DOHH2 (cell line): ENCODE results near the gene NRXN3.

Source experiments
- EZH2phosphoT487 ChIP-seq: fragments of 200-600 bp; sonication (generic); IDR thresholded peaks from 2 replicates; pipeline ENCODE4 v1.6.1; 2017; ENCODE audit warnings: borderline replicate concordance, mild to moderate bottlenecking, antibody characterized with exemption, low read length, moderate library complexity, mixed read lengths
- TF ChIP-seq, protein P1 (sequence below): fragments of 200-600 bp; sonication (generic); IDR thresholded peaks from one replicate; pipeline ENCODE4 v1.5.1; 2014; ENCODE audit warnings: antibody characterized with exemption, mild to moderate bottlenecking, low read depth, low read length; ENCODE audit not compliant: poor library complexity, severe bottlenecking

- TF ChIP-seq, protein P1, sequence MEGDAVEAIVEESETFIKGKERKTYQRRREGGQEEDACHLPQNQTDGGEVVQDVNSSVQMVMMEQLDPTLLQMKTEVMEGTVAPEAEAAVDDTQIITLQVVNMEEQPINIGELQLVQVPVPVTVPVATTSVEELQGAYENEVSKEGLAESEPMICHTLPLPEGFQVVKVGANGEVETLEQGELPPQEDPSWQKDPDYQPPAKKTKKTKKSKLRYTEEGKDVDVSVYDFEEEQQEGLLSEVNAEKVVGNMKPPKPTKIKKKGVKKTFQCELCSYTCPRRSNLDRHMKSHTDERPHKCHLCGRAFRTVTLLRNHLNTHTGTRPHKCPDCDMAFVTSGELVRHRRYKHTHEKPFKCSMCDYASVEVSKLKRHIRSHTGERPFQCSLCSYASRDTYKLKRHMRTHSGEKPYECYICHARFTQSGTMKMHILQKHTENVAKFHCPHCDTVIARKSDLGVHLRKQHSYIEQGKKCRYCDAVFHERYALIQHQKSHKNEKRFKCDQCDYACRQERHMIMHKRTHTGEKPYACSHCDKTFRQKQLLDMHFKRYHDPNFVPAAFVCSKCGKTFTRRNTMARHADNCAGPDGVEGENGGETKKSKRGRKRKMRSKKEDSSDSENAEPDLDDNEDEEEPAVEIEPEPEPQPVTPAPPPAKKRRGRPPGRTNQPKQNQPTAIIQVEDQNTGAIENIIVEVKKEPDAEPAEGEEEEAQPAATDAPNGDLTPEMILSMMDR, result no peak
- TF ChIP-seq EZH2phosphoT487, result no peak
These were observed 805.6 kb downstream of the NRXN3 start for GRCh38 chr14:78975734-78976133.
